Measurements from ENCODE around the gene THAP10. TPM values are rescaled to one million over a fixed set of nuclear protein-coding genes. Genes with fewer than 3 reads are reported as not detected.

THAP10 gene
- total RNA-seq, 1 experiment from 2014 or later, result not detected

GRCh38 chr15:70922119-70922518 is 29.9 kb upstream of the THAP10 start:
- Histone ChIP-seq H3K9me2 (replicated peaks; ENCODE audit: insufficient read depth, low read length) (no peaks in the 10 kb centered on the region), H3K36me3 (ENCODE audit: insufficient read depth, low read length) (no peaks in the 10 kb centered on the region), H3K9ac (ENCODE audit: low read length) (no peak overlapping the region), H3K9me3 (ENCODE audit: low read length) (no peaks in the 10 kb centered on the region), H3K4me3 (ENCODE audit: low read length) (no peak overlapping the region), H3K4me2 (ENCODE audit: low read depth, low read length, poor library complexity, severe bottlenecking) (no peak overlapping the region), H3K27ac (ENCODE audit: low read length) (no peak overlapping the region), H2AFZ (ENCODE audit: low read length) (no peak overlapping the region), H3K27me3 (ENCODE audit: low read length) (no peaks in the 10 kb centered on the region), H4K20me1 (ENCODE audit: insufficient read depth, low read depth, low read length) (no peaks in the 10 kb centered on the region), H3K79me2 (ENCODE audit: low read length) (no peaks in the 10 kb centered on the region), H3K4me1 (ENCODE audit: low read length) (no peaks in the 10 kb centered on the region)
- no peak for DNase-seq

DNA sequence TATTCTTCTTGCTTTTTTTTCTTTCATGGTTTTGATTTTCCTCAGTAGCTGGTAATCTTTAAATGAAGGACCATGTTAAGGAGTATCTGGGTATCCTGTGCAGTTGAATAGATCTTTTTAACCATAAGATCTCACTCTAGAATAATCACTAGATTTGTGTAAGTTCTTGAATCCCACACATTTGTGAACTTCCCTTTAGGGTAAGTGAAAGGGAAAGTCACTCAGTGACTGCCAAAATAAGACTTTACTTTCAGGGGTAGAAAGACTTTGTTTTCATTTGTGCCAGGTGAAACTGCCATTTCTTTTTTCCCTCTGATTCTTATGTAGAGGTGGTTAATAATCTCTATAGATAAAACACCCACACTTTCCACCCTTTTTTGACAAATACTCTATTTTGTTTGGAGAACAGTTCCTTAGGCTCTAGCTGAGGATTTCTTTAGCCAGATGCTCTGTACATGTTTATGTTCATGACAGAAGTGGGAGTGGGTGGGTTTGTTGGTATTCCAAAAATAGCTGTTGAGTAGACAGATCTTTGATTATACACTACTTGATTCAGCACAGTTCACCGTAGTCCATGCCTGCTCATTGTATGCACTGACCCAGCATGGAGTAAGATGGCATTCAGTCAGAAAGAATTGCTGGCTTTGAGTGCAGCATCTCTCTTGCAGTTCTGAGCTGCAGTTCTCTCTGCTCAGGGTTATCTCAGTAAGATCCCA is 28.9 kb upstream of the THAP10 start:
- Histone ChIP-seq H2AFZ (ENCODE audit: low read length) (no peak overlapping the region), H3K27ac (ENCODE audit: low read length) (no peak overlapping the region), H3K36me3 (ENCODE audit: insufficient read depth, low read length) (no peaks in the 10 kb centered on the region), H3K4me2 (ENCODE audit: low read depth, low read length, poor library complexity, severe bottlenecking) (no peak overlapping the region), H3K79me2 (ENCODE audit: low read length) (no peaks in the 10 kb centered on the region), H3K4me3 (ENCODE audit: low read length) (no peak overlapping the region), H3K9me2 (replicated peaks; ENCODE audit: insufficient read depth, low read length) (no peaks in the 10 kb centered on the region), H3K27me3 (ENCODE audit: low read length) (no peaks in the 10 kb centered on the region), H3K4me1 (ENCODE audit: low read length) (no peaks in the 10 kb centered on the region), H4K20me1 (ENCODE audit: insufficient read depth, low read depth, low read length) (no peaks in the 10 kb centered on the region), H3K9me3 (ENCODE audit: low read length) (no peaks in the 10 kb centered on the region), H3K9ac (ENCODE audit: low read length) (no peak overlapping the region)
- DNase-seq, result no peak

DNA sequence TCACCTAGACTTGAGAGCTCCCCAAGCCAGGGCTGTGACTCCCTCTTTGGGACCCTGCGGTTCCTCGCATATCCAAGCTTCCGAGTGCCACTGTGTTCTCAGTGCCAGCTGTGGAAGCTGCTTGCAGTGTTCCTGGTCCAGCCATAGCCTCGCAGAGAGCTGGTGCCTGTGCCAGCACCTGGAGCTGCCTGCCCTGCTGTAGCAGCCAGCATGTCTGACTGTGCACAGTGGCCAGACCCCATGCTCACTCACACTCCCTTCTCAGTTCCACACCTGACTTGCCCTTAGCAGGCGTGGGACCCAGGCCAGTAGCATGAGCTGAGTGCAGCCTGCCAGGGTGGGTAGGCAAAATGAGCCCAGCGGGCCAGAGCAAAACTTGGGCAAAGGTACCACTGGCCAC is 25.7 kb upstream of the THAP10 start:
- H3K9me2 ChIP-seq (replicated peaks; ENCODE audit: insufficient read depth, low read length), result no peaks in the 10 kb centered on the region
- no peak for DNase-seq
- H2AFZ ChIP-seq (ENCODE audit: low read length), result no peak overlapping the region
- H3K4me2 ChIP-seq (ENCODE audit: low read depth, low read length, poor library complexity, severe bottlenecking), result no peak overlapping the region
- no peaks in the 10 kb centered on the region for H3K4me1 ChIP-seq (ENCODE audit: low read length)
- H3K27me3 ChIP-seq (ENCODE audit: low read length), result no peaks in the 10 kb centered on the region
- no peaks in the 10 kb centered on the region for H3K79me2 ChIP-seq (ENCODE audit: low read length)
- no peaks in the 10 kb centered on the region for H3K36me3 ChIP-seq (ENCODE audit: insufficient read depth, low read length)
- H4K20me1 ChIP-seq (ENCODE audit: insufficient read depth, low read depth, low read length), result no peaks in the 10 kb centered on the region
- H3K9me3 ChIP-seq (ENCODE audit: low read length), result no peaks in the 10 kb centered on the region
- H3K4me3 ChIP-seq (ENCODE audit: low read length), result no peak overlapping the region
- no peak overlapping the region for H3K27ac ChIP-seq (ENCODE audit: low read length)
- H3K9ac ChIP-seq (ENCODE audit: low read length), result no peak overlapping the region

GRCh38 chr15:70916531-70916930 is 24.3 kb upstream of the THAP10 start:
- no peak overlapping the region for H3K4me3 ChIP-seq (ENCODE audit: low read length)
- H3K9me2 ChIP-seq (replicated peaks; ENCODE audit: insufficient read depth, low read length), result no peaks in the 10 kb centered on the region
- H3K36me3 ChIP-seq (ENCODE audit: insufficient read depth, low read length), result no peaks in the 10 kb centered on the region
- H2AFZ ChIP-seq (ENCODE audit: low read length), result no peak overlapping the region
- no peaks in the 10 kb centered on the region for H4K20me1 ChIP-seq (ENCODE audit: insufficient read depth, low read depth, low read length)
- H3K27me3 ChIP-seq (ENCODE audit: low read length), result no peaks in the 10 kb centered on the region
- no peak overlapping the region for H3K4me2 ChIP-seq (ENCODE audit: low read depth, low read length, poor library complexity, severe bottlenecking)
- no peaks in the 10 kb centered on the region for H3K79me2 ChIP-seq (ENCODE audit: low read length)
- no peak overlapping the region for H3K27ac ChIP-seq (ENCODE audit: low read length)
- H3K9ac ChIP-seq (ENCODE audit: low read length), result no peak overlapping the region
- no peaks in the 10 kb centered on the region for H3K4me1 ChIP-seq (ENCODE audit: low read length)
- no peak for DNase-seq
- no peaks in the 10 kb centered on the region for H3K9me3 ChIP-seq (ENCODE audit: low read length)

DNA sequence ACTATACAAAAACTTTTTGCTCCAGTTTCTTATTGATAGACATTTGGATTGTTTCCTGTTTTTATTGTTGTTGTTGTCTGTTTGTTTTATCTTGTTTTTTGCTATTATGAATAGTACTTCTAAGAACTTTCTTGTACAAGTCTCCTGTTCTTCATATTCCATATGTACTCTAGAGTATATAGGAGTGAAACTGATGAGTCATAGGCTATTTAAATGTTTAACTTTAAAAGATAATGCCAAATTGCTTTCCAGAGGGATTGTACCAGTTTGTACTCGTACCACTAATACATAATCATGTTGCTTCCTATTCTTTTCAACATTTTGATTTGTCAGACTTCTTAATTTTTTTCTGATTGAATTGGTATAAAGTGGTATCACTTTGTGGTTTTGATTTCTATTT is 20.0 kb upstream of the THAP10 start:
- Histone ChIP-seq H3K27ac (ENCODE audit: low read length) (no peak overlapping the region), H3K9me2 (replicated peaks; ENCODE audit: insufficient read depth, low read length) (no peaks in the 10 kb centered on the region), H3K4me3 (ENCODE audit: low read length) (no peak overlapping the region), H3K79me2 (ENCODE audit: low read length) (no peaks in the 10 kb centered on the region), H2AFZ (ENCODE audit: low read length) (no peak overlapping the region), H3K4me1 (ENCODE audit: low read length) (no peaks in the 10 kb centered on the region), H3K9me3 (ENCODE audit: low read length) (peaks cover 7% of the 10 kb centered on the region), H3K36me3 (ENCODE audit: insufficient read depth, low read length) (no peaks in the 10 kb centered on the region), H3K4me2 (ENCODE audit: low read depth, low read length, poor library complexity, severe bottlenecking) (no peak overlapping the region), H3K27me3 (ENCODE audit: low read length) (peaks cover 5% of the 10 kb centered on the region), H4K20me1 (ENCODE audit: insufficient read depth, low read depth, low read length) (no peaks in the 10 kb centered on the region), H3K9ac (ENCODE audit: low read length) (no peak overlapping the region)
- no peak for DNase-seq

DNA sequence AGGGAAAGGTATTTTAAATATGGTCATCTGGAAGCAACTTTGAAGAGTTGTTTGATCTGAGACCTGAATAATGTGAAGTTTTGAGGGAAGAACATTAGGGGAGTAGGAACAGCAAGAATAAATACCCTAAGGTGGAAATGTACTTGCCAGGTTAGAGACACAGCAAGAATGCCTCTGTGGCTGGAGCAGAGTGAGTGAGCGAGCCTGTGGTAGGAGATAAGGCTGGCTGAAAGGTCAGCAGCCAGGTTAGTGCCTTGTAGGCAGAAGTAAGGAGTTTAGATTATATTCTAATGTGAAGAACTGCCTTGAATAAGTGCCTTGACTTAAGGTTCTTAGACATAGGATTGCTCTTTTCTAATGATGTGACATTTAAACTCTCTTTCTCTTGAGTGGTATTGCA is 18.7 kb upstream of the THAP10 start:
- H3K36me3 ChIP-seq (ENCODE audit: insufficient read depth, low read length), result no peaks in the 10 kb centered on the region
- H3K9ac ChIP-seq (ENCODE audit: low read length), result no peak overlapping the region
- no peaks in the 10 kb centered on the region for H3K9me2 ChIP-seq (replicated peaks; ENCODE audit: insufficient read depth, low read length)
- H3K4me2 ChIP-seq (ENCODE audit: low read depth, low read length, poor library complexity, severe bottlenecking), result no peak overlapping the region
- H4K20me1 ChIP-seq (ENCODE audit: insufficient read depth, low read depth, low read length), result no peaks in the 10 kb centered on the region
- no peak for DNase-seq
- peaks cover 5% of the 10 kb centered on the region for H3K27me3 ChIP-seq (ENCODE audit: low read length)
- H3K4me3 ChIP-seq (ENCODE audit: low read length), result no peak overlapping the region
- no peak overlapping the region for H3K27ac ChIP-seq (ENCODE audit: low read length)
- H3K4me1 ChIP-seq (ENCODE audit: low read length), result no peaks in the 10 kb centered on the region
- H3K9me3 ChIP-seq (ENCODE audit: low read length), result peaks cover 7% of the 10 kb centered on the region
- H3K79me2 ChIP-seq (ENCODE audit: low read length), result no peaks in the 10 kb centered on the region
- H2AFZ ChIP-seq (ENCODE audit: low read length), result no peak overlapping the region

- Histone ChIP-seq H2AFZ (ENCODE audit: low read length) (no peak overlapping the region), H3K9ac (ENCODE audit: low read length) (no peak overlapping the region), H3K27ac (ENCODE audit: low read length) (no peak overlapping the region), H4K20me1 (ENCODE audit: insufficient read depth, low read depth, low read length) (no peaks in the 10 kb centered on the region), H3K9me3 (ENCODE audit: low read length) (peaks cover 7% of the 10 kb centered on the region), H3K4me3 (ENCODE audit: low read length) (no peak overlapping the region), H3K79me2 (ENCODE audit: low read length) (no peaks in the 10 kb centered on the region), H3K4me2 (ENCODE audit: low read depth, low read length, poor library complexity, severe bottlenecking) (no peak overlapping the region), H3K27me3 (ENCODE audit: low read length) (peaks cover 5% of the 10 kb centered on the region), H3K9me2 (replicated peaks; ENCODE audit: insufficient read depth, low read length) (no peaks in the 10 kb centered on the region), H3K36me3 (ENCODE audit: insufficient read depth, low read length) (no peaks in the 10 kb centered on the region), H3K4me1 (ENCODE audit: low read length) (no peaks in the 10 kb centered on the region)
- DNase-seq, result no peak
Measured at GRCh38 chr15:70907784-70908471, 15.7 kb upstream of the THAP10 start.

GRCh38 chr15:70906842-70907241 is 14.6 kb upstream of the THAP10 start:
- no peaks in the 10 kb centered on the region for H3K36me3 ChIP-seq (ENCODE audit: insufficient read depth, low read length)

More at GRCh38 chr15:70906842-70907241, 14.6 kb upstream of the THAP10 start:
- Histone ChIP-seq H3K4me2 (ENCODE audit: low read depth, low read length, poor library complexity, severe bottlenecking) (no peak overlapping the region), H3K9me3 (ENCODE audit: low read length) (peaks cover 7% of the 10 kb centered on the region), H2AFZ (ENCODE audit: low read length) (no peak overlapping the region), H3K9me2 (replicated peaks; ENCODE audit: insufficient read depth, low read length) (no peaks in the 10 kb centered on the region), H3K9ac (ENCODE audit: low read length) (no peak overlapping the region), H3K27ac (ENCODE audit: low read length) (no peak overlapping the region), H3K27me3 (ENCODE audit: low read length) (peaks cover 5% of the 10 kb centered on the region), H3K79me2 (ENCODE audit: low read length) (no peaks in the 10 kb centered on the region), H3K4me1 (ENCODE audit: low read length) (no peaks in the 10 kb centered on the region), H3K4me3 (ENCODE audit: low read length) (no peak overlapping the region), H4K20me1 (ENCODE audit: insufficient read depth, low read depth, low read length) (no peaks in the 10 kb centered on the region)
- DNase-seq, result no peak

Measured in Karpas-422 (cell line).